CD4-positive, alpha-beta memory T cell (primary cell): ENCODE measurements around the gene IL9R. TPM values are rescaled to one million over a fixed set of nuclear protein-coding genes. Genes with fewer than 3 reads are reported as not detected.
A peak's percentile ranks its signal among the peaks of the same experiment; 100 is the strongest.

Source experiments
- CTCF ChIA-PET: fragments of 350-600 bp; sonication (Branson Sonifier 250); formaldehyde crosslinking; loops from one replicate; lab custom pipeline; 2021; ENCODE audit warnings: inconsistent platforms; ENCODE audit not compliant: partially characterized antibody; lab: Charles Lee
- POLR2A ChIA-PET: fragments of 350-600 bp; sonication (Branson Sonifier 250); formaldehyde crosslinking; loops from one replicate; lab custom pipeline; 2021; ENCODE audit not compliant: partially characterized antibody; lab: Charles Lee
- DNase-seq, 5 donors: peaks; one replicate each; pipeline versions ENCODE4 v3.0.0 to v3.0.0-alpha.2; 2020 to 2022; ENCODE audit warnings: mixed read lengths in 1 of 5
- H3K27ac ChIP-seq: one replicate; pipeline ENCODE4 v1.7.0; 2013; ENCODE audit warnings: low read depth, low read length
- H3K27me3 ChIP-seq: 2 replicates; pipeline ENCODE4 v1.7.0; 2013; ENCODE audit warnings: mild to moderate bottlenecking, low read length, moderate library complexity; ENCODE audit not compliant: insufficient read depth
- H3K36me3 ChIP-seq: 2 replicates; pipeline ENCODE4 v1.7.0; 2013; ENCODE audit warnings: mild to moderate bottlenecking, low read length, moderate library complexity; ENCODE audit not compliant: insufficient read depth
- H3K4me1 ChIP-seq: 2 replicates; pipeline ENCODE4 v1.7.0; 2013; ENCODE audit warnings: mild to moderate bottlenecking, low read length, moderate library complexity; ENCODE audit not compliant: insufficient read depth
- H3K4me3 ChIP-seq, 2 donors: one replicate each; pipeline ENCODE4 v1.7.0; 2013; ENCODE audit warnings: low read length in 2 of 2, mild to moderate bottlenecking in 1 of 2
- H3K9me3 ChIP-seq, 2 donors: one replicate each; pipeline ENCODE4 v1.7.0; 2013; ENCODE audit warnings: low read length in 2 of 2, control low read depth in 1 of 2; ENCODE audit not compliant: control insufficient read depth in 1 of 2
- H3K27ac Mint-ChIP-seq, 7 donors: one replicate each; pipeline ENCODE4 v1.8.0; 2020 to 2021; ENCODE audit warnings: mixed read lengths in 7 of 7, mild to moderate bottlenecking in 6 of 7, inconsistent platforms in 3 of 7, moderate library complexity in 3 of 7
- H3K27me3 Mint-ChIP-seq, 2 donors: one replicate each; pipeline ENCODE4 v1.8.0; 2020 to 2021; ENCODE audit warnings: mixed read lengths in 2 of 2
- H3K36me3 Mint-ChIP-seq, 2 donors: one replicate each; pipeline ENCODE4 v1.8.0; 2020 to 2021; ENCODE audit warnings: mixed read lengths in 2 of 2, inconsistent platforms in 1 of 2, mild to moderate bottlenecking in 1 of 2
- H3K4me1 Mint-ChIP-seq, 4 donors: one replicate each; pipeline ENCODE4 v1.8.0; 2020 to 2021; ENCODE audit warnings: mixed read lengths in 4 of 4, mild to moderate bottlenecking in 1 of 4
- H3K4me3 Mint-ChIP-seq, 8 donors: one replicate each; pipeline ENCODE4 v1.8.0; 2020 to 2021; ENCODE audit warnings: mixed read lengths in 8 of 8, mild to moderate bottlenecking in 7 of 8, moderate library complexity in 6 of 8, inconsistent platforms in 3 of 8
- H3K9me3 Mint-ChIP-seq, 8 donors: one replicate each; pipeline ENCODE4 v1.8.0; 2020 to 2021; ENCODE audit warnings: mixed read lengths in 8 of 8, mild to moderate bottlenecking in 5 of 8, inconsistent platforms in 3 of 8, moderate library complexity in 1 of 8
- intact Hi-C: fragments of 100-400 bp; cut with micrococcal nuclease; formaldehyde crosslinking; loops from one replicate; pipeline ENCODE4 v1.15.1; 2023
- polyA plus RNA-seq, 2 donors: library from polyadenylated mRNA; unstranded; fragments of 300-500 nt; fragmentation: Illumina TruSeq; gene quantifications; one replicate each; pipeline ENCODE4 v1.2.3, GENCODE V29; 2021
- total RNA-seq, 2 experiments: library from RNA; stranded (reverse); gene quantifications; one replicate each; pipeline ENCODE4 v1.2.3, GENCODE V29; 2021

IL9R gene, protein sequence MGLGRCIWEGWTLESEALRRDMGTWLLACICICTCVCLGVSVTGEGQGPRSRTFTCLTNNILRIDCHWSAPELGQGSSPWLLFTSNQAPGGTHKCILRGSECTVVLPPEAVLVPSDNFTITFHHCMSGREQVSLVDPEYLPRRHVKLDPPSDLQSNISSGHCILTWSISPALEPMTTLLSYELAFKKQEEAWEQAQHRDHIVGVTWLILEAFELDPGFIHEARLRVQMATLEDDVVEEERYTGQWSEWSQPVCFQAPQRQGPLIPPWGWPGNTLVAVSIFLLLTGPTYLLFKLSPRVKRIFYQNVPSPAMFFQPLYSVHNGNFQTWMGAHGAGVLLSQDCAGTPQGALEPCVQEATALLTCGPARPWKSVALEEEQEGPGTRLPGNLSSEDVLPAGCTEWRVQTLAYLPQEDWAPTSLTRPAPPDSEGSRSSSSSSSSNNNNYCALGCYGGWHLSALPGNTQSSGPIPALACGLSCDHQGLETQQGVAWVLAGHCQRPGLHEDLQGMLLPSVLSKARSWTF
- 10 to 100 TPM; 17.0 to 22.9 TPM for total RNA-seq
- polyA plus RNA-seq = 1 to 10 TPM; 1.4 to 2.0 TPM

DNA sequence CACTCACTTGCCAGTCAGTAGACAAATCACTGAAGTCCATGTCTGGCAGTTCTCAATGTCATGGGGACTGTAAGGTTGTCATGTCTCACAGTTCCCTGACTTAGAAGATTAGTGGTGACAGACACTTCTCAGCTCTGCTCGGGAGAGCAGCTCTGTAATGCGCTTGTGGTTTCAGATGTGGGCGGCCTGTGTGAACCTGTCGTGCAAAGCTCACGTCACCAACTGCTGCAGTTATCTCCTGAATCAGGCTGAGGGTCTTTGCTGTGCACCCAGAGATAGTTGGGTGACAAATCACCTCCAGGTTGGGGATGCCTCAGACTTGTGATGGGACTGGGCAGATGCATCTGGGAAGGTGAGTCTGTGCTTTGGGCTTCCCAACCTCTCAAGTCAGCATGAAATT is at the start of gene IL9R:
Gene IL9R, plus strand, starts transcription at position 261 of the 400 bp plus-strand sequence. Its CDS starts 64 bp downstream, at position 325.
- CTCF ChIA-PET = no interaction called here
- peaks cover 29% of the 10 kb centered on the region for H3K4me1 ChIP-seq
- H3K4me3 ChIP-seq = no peak within 1 kb of the TSS
- no peaks in the 10 kb centered on the region for H3K36me3 ChIP-seq
- POLR2A ChIA-PET = no interaction called here
- peak within 1 kb of the TSS; percentile 66 to 90 (median 81) for H3K27ac Mint-ChIP-seq
- H3K27ac ChIP-seq = no peak within 1 kb of the TSS
- no peaks in the 10 kb centered on the region for H3K9me3 Mint-ChIP-seq
- H3K27me3 ChIP-seq = no peaks in the 10 kb centered on the region
- no peaks in the 10 kb centered on the region for H3K9me3 ChIP-seq
- H3K27me3 Mint-ChIP-seq = no peaks in the 10 kb centered on the region
- H3K4me1 Mint-ChIP-seq = peaks cover 11 to 57% (median 28%) of the 10 kb centered on the region in 4 donors
- H3K36me3 Mint-ChIP-seq = no peaks in the 10 kb centered on the region
- intact Hi-C loops = no loop called here
- DNase-seq = peak; percentile 11 to 70 (median 31)
- H3K4me3 Mint-ChIP-seq = peak within 1 kb of the TSS in 6 of 8 donors; percentile 31 to 72 (median 64)

- peaks cover 0 to 1% (median 0%) of the 10 kb centered on the region in 4 donors for H3K4me1 Mint-ChIP-seq
- no peak for DNase-seq
- no peak overlapping the region for H3K27ac Mint-ChIP-seq
- Histone ChIP-seq H3K9me3 (no peaks in the 10 kb centered on the region), H3K4me3 (no peak overlapping the region), H3K4me1 (no peaks in the 10 kb centered on the region), H3K27me3 (no peaks in the 10 kb centered on the region), H3K27ac (no peak overlapping the region), H3K36me3 (no peaks in the 10 kb centered on the region)
- H3K4me3 Mint-ChIP-seq = no peak overlapping the region
- ChIA-PET POLR2A (no interaction called here), CTCF (no interaction called here)
- H3K9me3 Mint-ChIP-seq = peaks cover 0 to 3% (median 0%) of the 10 kb centered on the region in 8 donors
- H3K36me3 Mint-ChIP-seq = peaks cover 10% of the 10 kb centered on the region in 2 donors
- intact Hi-C loops = no loop called here
- no peaks in the 10 kb centered on the region for H3K27me3 Mint-ChIP-seq
These were observed 48.4 kb upstream of the IL9R start for GRCh38 chrX:155949098-155949497.

DNA sequence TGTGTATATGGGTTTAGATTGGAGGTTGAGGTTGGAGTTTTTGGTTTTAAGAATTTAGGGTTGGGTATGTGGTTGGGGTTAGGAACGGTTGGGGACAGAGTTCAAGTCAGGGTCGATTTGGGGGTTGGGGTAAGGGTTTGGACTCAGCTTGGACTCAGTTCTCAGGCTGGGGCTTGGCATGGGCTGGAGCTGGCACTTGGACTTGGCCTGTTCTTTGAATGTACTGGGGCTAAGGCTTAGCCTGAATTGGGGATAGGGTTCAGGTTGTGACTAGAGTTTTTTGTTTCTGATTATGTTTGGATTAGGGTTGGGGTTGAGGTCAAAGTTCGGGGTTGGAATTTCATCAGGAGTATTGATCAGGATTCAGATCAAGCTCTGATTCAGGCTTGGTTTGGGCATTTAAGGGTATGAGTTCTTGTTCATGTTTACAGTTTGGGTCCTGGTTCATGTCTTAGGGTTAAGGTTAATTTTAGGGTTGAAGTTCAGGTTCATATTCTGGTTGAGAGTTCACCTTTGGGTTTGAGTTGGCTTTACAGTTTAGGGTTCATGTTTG is 46.2 kb upstream of the IL9R start:
- intact Hi-C loops = no loop called here
- no peak overlapping the region for H3K27ac Mint-ChIP-seq
- CTCF ChIA-PET = no interaction called here

GRCh38 chrX:155953055-155953454 is 44.4 kb upstream of the IL9R start:
- Histone ChIP-seq H3K27me3 (no peaks in the 10 kb centered on the region), H3K27ac (no peak overlapping the region), H3K4me1 (no peaks in the 10 kb centered on the region), H3K4me3 (no peak overlapping the region), H3K36me3 (no peaks in the 10 kb centered on the region), H3K9me3 (no peaks in the 10 kb centered on the region)
- Mint-ChIP-seq H3K27me3 (no peaks in the 10 kb centered on the region), H3K9me3 (no peaks in the 10 kb centered on the region), H3K4me3 (no peak overlapping the region), H3K4me1 (peaks cover 0 to 1% (median 0%) of the 10 kb centered on the region in 4 donors), H3K27ac (no peak overlapping the region), H3K36me3 (no peaks in the 10 kb centered on the region)
- intact Hi-C loops = no loop called here
- POLR2A ChIA-PET = no interaction called here
- DNase-seq = no peak
- CTCF ChIA-PET = no interaction called here

More for the DNA sequence above, 46.2 kb upstream of the IL9R start:
- Histone ChIP-seq H3K4me1 (no peaks in the 10 kb centered on the region), H3K27me3 (no peaks in the 10 kb centered on the region), H3K4me3 (no peak overlapping the region), H3K9me3 (no peaks in the 10 kb centered on the region), H3K27ac (no peak overlapping the region), H3K36me3 (no peaks in the 10 kb centered on the region)
- H3K36me3 Mint-ChIP-seq = peaks cover 0 to 1% of the 10 kb centered on the region in 2 donors
- POLR2A ChIA-PET = no interaction called here
- no peak overlapping the region for H3K4me3 Mint-ChIP-seq
- no peaks in the 10 kb centered on the region for H3K9me3 Mint-ChIP-seq
- H3K4me1 Mint-ChIP-seq = peaks cover 0 to 1% (median 0%) of the 10 kb centered on the region in 4 donors
- DNase-seq = no peak
- no peaks in the 10 kb centered on the region for H3K27me3 Mint-ChIP-seq

- H3K4me3 ChIP-seq = no peak overlapping the region
- Mint-ChIP-seq H3K27ac (no peak overlapping the region), H3K4me3 (no peak overlapping the region), H3K9me3 (no peaks in the 10 kb centered on the region), H3K4me1 (peaks cover 0 to 1% (median 0%) of the 10 kb centered on the region in 4 donors), H3K27me3 (peaks cover 0 to 3% of the 10 kb centered on the region in 2 donors), H3K36me3 (no peaks in the 10 kb centered on the region)
- no peaks in the 10 kb centered on the region for H3K36me3 ChIP-seq
- intact Hi-C loops = no loop called here
- no peaks in the 10 kb centered on the region for H3K4me1 ChIP-seq
- no peaks in the 10 kb centered on the region for H3K27me3 ChIP-seq
- ChIA-PET CTCF (no interaction called here), POLR2A (no interaction called here)
- no peak overlapping the region for H3K27ac ChIP-seq
- DNase-seq = no peak
- no peaks in the 10 kb centered on the region for H3K9me3 ChIP-seq
These were observed 42.7 kb upstream of the IL9R start for GRCh38 chrX:155954793-155955192.

DNA sequence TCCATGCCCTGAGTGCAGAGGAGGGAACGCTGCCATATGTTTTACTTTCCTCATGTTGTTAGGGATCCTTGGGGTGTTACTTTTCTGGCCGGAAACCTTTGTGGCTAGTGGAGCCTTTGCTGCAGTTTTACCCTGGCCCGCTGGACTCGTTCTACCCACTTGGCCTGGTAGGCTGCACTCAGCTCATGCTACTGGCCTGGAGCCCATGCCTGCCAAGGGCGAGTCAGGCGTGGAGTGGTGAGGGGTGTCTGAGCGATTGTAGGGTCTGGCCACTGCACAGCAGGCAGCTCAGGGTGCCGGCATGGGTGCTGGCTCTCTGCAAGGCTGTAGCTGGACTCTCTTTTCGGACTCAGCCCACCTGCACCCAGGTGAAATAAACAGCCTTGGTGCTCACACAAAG is 41.4 kb upstream of the IL9R start:
- Mint-ChIP-seq H3K27me3 (peaks cover 0 to 3% of the 10 kb centered on the region in 2 donors), H3K4me1 (peaks cover 0 to 1% (median 0%) of the 10 kb centered on the region in 4 donors)
- intact Hi-C loops = no loop called here

DNA sequence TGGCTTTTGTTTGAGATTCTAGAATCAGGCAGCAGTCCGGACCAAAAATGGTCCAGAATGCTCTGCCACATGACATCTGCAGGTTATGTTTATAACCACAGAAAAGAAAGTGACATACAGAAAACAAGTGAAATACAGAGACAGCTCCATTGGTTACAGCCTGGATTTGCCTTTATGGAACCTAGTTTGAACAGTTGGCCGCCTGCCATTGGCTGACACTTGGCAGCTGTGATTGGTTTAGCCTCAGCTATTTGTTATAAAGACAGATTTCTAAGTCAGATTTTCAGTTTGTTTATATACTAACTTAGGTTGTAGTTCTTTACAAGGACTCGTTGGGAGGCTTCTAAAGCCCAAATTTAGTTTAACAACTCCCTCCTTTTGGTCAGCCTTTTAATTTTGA is 40.8 kb upstream of the IL9R start:
- ChIA-PET POLR2A (no interaction called here), CTCF (no interaction called here)
- Histone ChIP-seq H3K27ac (no peak overlapping the region), H3K4me3 (no peak overlapping the region), H3K27me3 (no peaks in the 10 kb centered on the region), H3K4me1 (no peaks in the 10 kb centered on the region), H3K36me3 (no peaks in the 10 kb centered on the region), H3K9me3 (no peaks in the 10 kb centered on the region)
- intact Hi-C loops = no loop called here
- H3K4me1 Mint-ChIP-seq = peaks cover 0 to 1% (median 0%) of the 10 kb centered on the region in 4 donors
- no peak for DNase-seq
- H3K4me3 Mint-ChIP-seq = no peak overlapping the region
- peaks cover 0 to 3% of the 10 kb centered on the region in 2 donors for H3K27me3 Mint-ChIP-seq
- H3K9me3 Mint-ChIP-seq = no peaks in the 10 kb centered on the region
- no peak overlapping the region for H3K27ac Mint-ChIP-seq
- no peaks in the 10 kb centered on the region for H3K36me3 Mint-ChIP-seq

More for the DNA sequence above, 41.4 kb upstream of the IL9R start:
- H3K9me3 ChIP-seq = no peaks in the 10 kb centered on the region
- H3K27ac Mint-ChIP-seq = no peak overlapping the region
- CTCF ChIA-PET = no interaction called here
- H3K27me3 ChIP-seq = no peaks in the 10 kb centered on the region
- no peak for DNase-seq
- H3K9me3 Mint-ChIP-seq = no peaks in the 10 kb centered on the region
- no peaks in the 10 kb centered on the region for H3K36me3 ChIP-seq
- POLR2A ChIA-PET = no interaction called here
- H3K4me1 ChIP-seq = no peaks in the 10 kb centered on the region
- H3K27ac ChIP-seq = no peak overlapping the region
- no peaks in the 10 kb centered on the region for H3K36me3 Mint-ChIP-seq
- H3K4me3 ChIP-seq = no peak overlapping the region
- H3K4me3 Mint-ChIP-seq = no peak overlapping the region
